ENCODE data around the gene EFNA4.

The EFNA4 gene

GRCh38 chr1:155034318-155035208 lies 29.0 kb upstream of the EFNA4 start:
- no peak for DNase-seq

GRCh38 chr1:155035936-155036335 lies 27.6 kb upstream of the EFNA4 start:
- no peak for DNase-seq

GRCh38 chr1:155037043-155037442 lies 26.5 kb upstream of the EFNA4 start:
- no peak for DNase-seq

- DNase-seq, result no peak
Measured at GRCh38 chr1:155037851-155038441, 25.6 kb upstream of the EFNA4 start.

- DNase-seq, result no peak
Measured at GRCh38 chr1:155038602-155039307, 24.8 kb upstream of the EFNA4 start.

- DNase-seq, result no peak
Measured at GRCh38 chr1:155039308-155039669, 24.3 kb upstream of the EFNA4 start.

GRCh38 chr1:155040358-155041093 lies 23.0 kb upstream of the EFNA4 start:
- no peak for DNase-seq

- no peak for DNase-seq
Measured at GRCh38 chr1:155042789-155043188, 20.8 kb upstream of the EFNA4 start.

GRCh38 chr1:155043301-155043702 lies 20.2 kb upstream of the EFNA4 start:
- no peak for DNase-seq

GRCh38 chr1:155043793-155044192 lies 19.7 kb upstream of the EFNA4 start:
- DNase-seq, result no peak

GRCh38 chr1:155044365-155044764 lies 19.2 kb upstream of the EFNA4 start:
- DNase-seq, result no peak

- peak; percentile 70 for DNase-seq
Measured at GRCh38 chr1:155044812-155045657, 18.5 kb upstream of the EFNA4 start.

- DNase-seq, result no peak
Measured at GRCh38 chr1:155048449-155049334, 14.8 kb upstream of the EFNA4 start.

GRCh38 chr1:155049651-155050559 lies 13.6 kb upstream of the EFNA4 start:
- no peak for DNase-seq

- DNase-seq, result peak; percentile 89
Measured at GRCh38 chr1:155050560-155051341, 12.8 kb upstream of the EFNA4 start, which contains the start of gene ADAM15. ADAM15 (plus strand) TSS chr1:155051316; CDS start chr1:155051387, 71 bp downstream.

GRCh38 chr1:155051342-155051776 lies 12.2 kb upstream of the EFNA4 start:
- no peak for DNase-seq

GRCh38 chr1:155051777-155052398 lies 11.7 kb upstream of the EFNA4 start:
- DNase-seq, result no peak
